GM15510 (cell line): ENCODE results near the gene TMPRSS6.

Source experiments
- POLR2A ChIP-seq: IDR thresholded peaks from 3 replicates; pipeline ENCODE4 v1.6.1; 2011; ENCODE audit warnings: borderline replicate concordance; ENCODE audit not compliant: insufficient read length; ENCODE audit errors: extremely low read depth

Gene TMPRSS6

GRCh38 chr22:37075046-37075445 is 34.5 kb downstream of the TMPRSS6 start:
- TF ChIP-seq POLR2A = no peak

- no peak for TF ChIP-seq POLR2A
These were observed 35.0 kb downstream of the TMPRSS6 start for GRCh38 chr22:37074537-37074936.

GRCh38 chr22:37072673-37073072 is 36.8 kb downstream of the TMPRSS6 start:
- TF ChIP-seq POLR2A = no peak

GRCh38 chr22:37070744-37071143 is 38.8 kb downstream of the TMPRSS6 start:
- TF ChIP-seq POLR2A = no peak

GRCh38 chr22:37070334-37070733 is 39.2 kb downstream of the TMPRSS6 start:
- TF ChIP-seq POLR2A = no peak

- no peak for TF ChIP-seq POLR2A
These were observed 39.8 kb downstream of the TMPRSS6 start for GRCh38 chr22:37069719-37070118.

GRCh38 chr22:37069319-37069718 is 40.2 kb downstream of the TMPRSS6 start:
- no peak for TF ChIP-seq POLR2A

- TF ChIP-seq POLR2A = no peak
These were observed 40.7 kb downstream of the TMPRSS6 start for GRCh38 chr22:37068859-37069258.

- TF ChIP-seq POLR2A = no peak
These were observed 42.1 kb downstream of the TMPRSS6 start for GRCh38 chr22:37067428-37067827.

GRCh38 chr22:37065961-37066360 is 43.6 kb downstream of the TMPRSS6 start:
- no peak for TF ChIP-seq POLR2A

- no peak for TF ChIP-seq POLR2A
These were observed 44.3 kb downstream of the TMPRSS6 start for GRCh38 chr22:37065180-37065579.

GRCh38 chr22:37064553-37064952 is 45.0 kb downstream of the TMPRSS6 start:
- TF ChIP-seq POLR2A = no peak

GRCh38 chr22:37063431-37064420 is 45.8 kb downstream of the TMPRSS6 start:
- TF ChIP-seq POLR2A = no peak

GRCh38 chr22:37062702-37063381 is 46.7 kb downstream of the TMPRSS6 start:
- TF ChIP-seq POLR2A = no peak

- no peak for TF ChIP-seq POLR2A
These were observed 47.2 kb downstream of the TMPRSS6 start for GRCh38 chr22:37062376-37062675.
